Activated CD8-positive, alpha-beta memory T cell treated with anti-CD3 and anti-CD28 coated beads, Interleukin-2, amount 50 U/mL, for 4 hours (primary cell): ENCODE measurements around the gene SEMA5A.

Source experiments
- DNase-seq: peaks from one replicate; pipeline ENCODE4 v3.0.0-alpha.2; 2020

The SEMA5A gene

GRCh38 chr5:9314558-9314957, 231.3 kb downstream of the SEMA5A start:
- no peak for DNase-seq

GRCh38 chr5:9313751-9314150, 232.1 kb downstream of the SEMA5A start:
- DNase-seq, result no peak

DNA sequence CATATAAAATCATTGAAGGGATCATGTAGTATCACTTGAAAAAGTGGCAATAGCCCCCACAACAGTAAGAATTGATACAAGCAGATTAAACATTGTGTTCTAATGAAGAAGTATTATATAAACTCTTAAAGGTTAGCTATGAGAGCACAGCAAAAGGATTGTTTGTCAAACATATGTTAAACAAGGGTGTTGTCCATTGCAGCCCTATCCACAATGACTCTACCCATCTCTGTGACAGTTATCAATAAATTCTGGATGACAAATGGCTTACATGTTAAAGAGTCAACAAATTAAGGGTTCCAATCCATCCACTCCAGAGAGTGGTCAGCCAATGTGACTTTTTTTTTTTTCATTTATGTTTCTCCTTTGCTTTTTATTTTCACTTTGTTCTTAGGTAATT, 238.7 kb downstream of the SEMA5A start:
- DNase-seq, result no peak

DNA sequence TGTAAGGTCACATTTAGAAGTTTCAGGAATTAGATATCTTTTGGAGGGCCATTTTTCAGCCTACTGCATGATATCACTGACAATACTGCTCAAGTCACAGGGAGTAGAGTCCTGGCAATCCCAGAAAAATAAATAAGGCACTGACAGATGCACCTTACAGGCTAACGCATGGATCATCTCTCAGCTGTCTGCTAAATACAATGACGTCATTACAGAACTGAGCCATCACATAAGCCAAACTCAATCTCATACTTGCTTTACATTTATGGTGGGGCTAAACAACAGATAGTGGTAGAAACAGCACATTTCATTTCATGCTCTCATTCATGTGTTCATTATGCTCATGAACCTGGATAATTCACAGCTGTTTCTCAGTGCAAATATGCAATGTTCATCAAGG, 243.7 kb downstream of the SEMA5A start:
- no peak for DNase-seq

DNA sequence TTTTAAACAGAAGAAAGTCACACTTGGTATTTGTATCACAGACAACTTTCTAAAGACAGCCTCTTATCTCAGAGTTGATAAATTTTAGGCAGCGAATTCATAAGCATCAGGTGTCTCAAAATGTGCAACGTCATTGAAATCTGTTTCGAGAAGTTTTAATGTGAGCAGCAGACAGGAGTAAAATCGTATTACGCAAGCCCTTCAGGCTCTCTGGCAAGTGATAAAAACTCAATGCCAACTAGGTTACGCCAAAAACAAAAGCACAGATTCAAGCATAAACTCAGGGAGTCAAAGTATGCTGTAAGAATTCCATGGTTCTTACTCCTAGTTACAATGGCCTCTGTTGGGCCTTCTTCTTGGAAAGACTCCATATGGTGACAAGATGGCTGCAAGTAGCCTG, 244.7 kb downstream of the SEMA5A start:
- DNase-seq, result no peak

- DNase-seq, result no peak
Observed at GRCh38 chr5:9297134-9297533, 248.7 kb downstream of the SEMA5A start.

GRCh38 chr5:9295466-9295801, 250.4 kb downstream of the SEMA5A start:
- no peak for DNase-seq

- DNase-seq, result no peak
Observed at GRCh38 chr5:9294793-9295465, 250.9 kb downstream of the SEMA5A start.

- DNase-seq, result no peak
Observed at GRCh38 chr5:9288234-9288633, 257.6 kb downstream of the SEMA5A start.

- no peak for DNase-seq
Observed at GRCh38 chr5:9284781-9285307, 261.0 kb downstream of the SEMA5A start.

GRCh38 chr5:9284272-9284671, 261.6 kb downstream of the SEMA5A start:
- no peak for DNase-seq

DNA sequence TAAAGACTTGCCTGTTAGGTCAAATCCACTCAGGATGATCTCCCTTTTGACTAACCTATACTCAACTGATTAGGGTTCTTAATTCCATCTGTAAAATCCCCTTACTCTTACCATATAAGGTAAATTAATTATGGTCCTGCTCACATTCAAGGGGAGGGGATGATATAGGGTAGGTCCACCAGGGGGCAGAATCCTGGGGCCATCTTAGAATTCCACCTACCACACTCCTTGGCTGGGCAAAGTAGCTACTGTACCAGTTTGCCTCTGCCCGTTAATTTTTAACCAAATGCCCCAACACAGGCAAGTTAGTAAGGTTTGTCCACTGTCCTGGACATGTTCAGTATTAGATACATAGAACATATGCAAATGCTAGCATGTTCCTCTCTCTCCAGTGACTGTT, 262.4 kb downstream of the SEMA5A start:
- no peak for DNase-seq

DNA sequence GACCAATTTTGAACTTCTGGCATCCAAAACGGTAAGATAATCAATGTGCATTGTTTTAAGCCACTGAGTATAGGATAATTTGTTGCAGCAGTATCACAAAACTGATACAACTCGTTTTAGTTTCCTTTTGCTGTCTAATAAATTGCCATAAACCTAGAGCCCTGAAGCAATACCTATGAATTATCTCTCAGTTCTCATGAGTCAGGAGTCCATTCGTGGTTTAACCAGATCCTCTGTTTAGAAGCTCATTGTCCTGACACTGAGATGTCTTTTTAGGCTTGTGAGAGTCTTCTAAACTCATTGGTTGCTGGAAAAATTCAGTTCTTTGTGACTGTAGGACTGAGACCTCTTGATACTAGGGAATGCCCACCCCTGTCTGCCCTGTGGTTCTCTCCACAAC, 262.9 kb downstream of the SEMA5A start:
- no peak for DNase-seq

- DNase-seq, result no peak
Observed at GRCh38 chr5:9282211-9282610, 263.7 kb downstream of the SEMA5A start.

GRCh38 chr5:9279774-9280173, 266.1 kb downstream of the SEMA5A start:
- no peak for DNase-seq

GRCh38 chr5:9278921-9279603, 266.8 kb downstream of the SEMA5A start:
- DNase-seq, result no peak

DNA sequence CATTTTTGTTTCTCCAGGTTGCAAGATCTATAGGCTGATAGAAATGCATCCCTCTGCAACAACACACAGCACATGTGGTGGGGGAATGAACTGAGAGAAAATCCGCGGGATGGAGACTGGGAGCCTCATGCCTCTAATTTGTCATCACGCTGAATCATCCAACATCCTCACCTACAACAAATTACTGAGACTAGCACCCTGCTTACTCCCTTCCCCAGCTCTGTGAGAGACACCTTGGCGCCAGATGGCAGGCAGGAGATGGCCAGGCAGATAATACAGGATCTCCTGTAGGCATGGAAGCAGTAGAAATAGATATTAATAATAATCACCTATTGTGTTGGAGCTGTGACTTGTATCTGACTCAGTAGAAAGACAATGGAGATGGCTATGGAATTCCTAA, 276.9 kb downstream of the SEMA5A start:
- no peak for DNase-seq

DNA sequence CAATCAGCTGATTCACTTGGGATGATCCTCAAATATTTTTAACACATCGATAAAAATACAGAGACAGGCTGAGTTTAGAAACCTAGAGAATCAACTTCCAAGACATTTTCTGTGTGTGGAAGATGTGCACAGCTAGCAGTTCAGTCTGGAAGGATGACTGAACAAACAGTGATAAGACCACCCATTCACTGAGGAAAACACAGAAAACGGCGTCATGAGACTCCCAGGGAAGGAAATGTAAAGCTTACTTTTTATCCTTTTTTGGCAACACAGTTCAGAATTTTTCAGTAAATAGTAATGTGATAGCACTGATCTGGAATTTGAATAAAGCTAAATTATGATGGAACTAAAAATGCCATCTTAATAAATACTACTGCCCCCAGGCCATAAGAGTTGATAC, 277.6 kb downstream of the SEMA5A start:
- DNase-seq, result no peak

GRCh38 chr5:9265441-9266287, 280.2 kb downstream of the SEMA5A start:
- no peak for DNase-seq

DNA sequence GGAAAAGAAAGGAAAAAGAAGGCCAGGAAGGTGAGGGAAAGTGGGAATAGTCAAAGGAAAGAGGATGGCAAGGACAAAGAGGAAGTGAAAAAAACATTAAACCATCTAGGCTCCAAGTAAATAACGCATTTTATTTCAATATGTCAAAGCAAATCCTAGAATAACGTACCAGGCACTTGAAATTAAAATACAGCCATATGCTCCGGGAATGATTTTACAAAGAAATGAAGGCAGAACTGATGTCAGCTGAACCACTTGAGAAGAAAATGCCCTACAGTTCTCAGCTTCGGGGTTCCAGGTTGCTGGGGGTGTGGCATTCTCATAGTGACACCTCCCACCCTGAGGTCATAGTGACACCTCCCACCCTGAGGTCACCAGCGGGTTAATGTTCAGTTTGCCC, 281.6 kb downstream of the SEMA5A start:
- DNase-seq, result no peak

- no peak for DNase-seq
Observed at GRCh38 chr5:9263656-9264055, 282.2 kb downstream of the SEMA5A start.

DNA sequence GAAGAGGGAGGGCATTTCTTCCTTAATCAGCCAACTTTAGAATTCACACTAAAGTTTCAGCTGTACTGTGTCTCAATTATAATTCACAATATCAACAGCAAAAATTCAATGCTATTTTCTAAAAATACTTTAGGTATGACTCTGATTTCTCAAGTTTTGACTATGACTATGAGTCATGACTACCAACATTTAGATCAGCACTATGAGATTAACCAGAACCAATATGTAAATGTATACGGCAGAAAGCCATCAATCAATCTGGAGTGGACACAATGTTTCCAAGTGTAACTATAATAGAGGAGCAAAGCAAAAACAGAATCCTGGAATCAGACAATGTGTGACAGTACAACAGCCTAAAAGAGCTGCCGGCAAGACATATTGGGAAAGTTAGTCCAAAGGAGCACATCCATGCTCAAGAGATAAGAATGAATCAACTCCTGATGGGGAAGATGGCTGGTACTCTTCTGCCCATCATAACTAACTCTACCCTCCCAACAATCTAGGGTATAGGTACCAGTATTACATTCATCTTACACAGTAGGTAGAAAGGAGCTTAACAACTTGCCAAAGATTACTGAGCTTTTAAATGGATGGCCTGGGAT, 294.4 kb downstream of the SEMA5A start:
- no peak for DNase-seq

DNA sequence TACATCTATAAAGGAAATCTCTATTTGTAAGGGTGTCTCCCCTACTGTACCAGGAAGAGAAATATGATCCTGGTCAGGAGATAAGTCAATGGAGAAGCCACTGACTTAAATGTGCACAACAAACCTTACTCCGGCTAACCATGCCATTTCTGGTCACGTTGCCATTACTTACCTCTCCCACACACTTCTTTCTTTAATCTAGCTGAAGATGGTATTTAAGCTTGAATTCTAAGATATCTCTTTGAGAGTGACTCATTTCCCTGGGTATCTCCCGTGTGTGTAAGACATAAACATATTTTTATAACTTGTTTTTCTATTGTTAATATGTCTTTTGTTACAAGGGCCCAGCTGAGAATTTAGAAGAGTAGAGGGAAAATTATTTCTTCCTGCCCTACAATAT, 296.6 kb downstream of the SEMA5A start:
- DNase-seq, result no peak
